Subcutaneous adipose tissue (tissue), 4 donors: ENCODE measurements around the gene CCR7. TPM values are rescaled to one million over a fixed set of nuclear protein-coding genes. Genes with fewer than 3 reads are reported as not detected.

Source experiments
- total RNA-seq, 4 donors: library from RNA; depleted of rRNA; stranded (reverse); fragments of >200 nt; gene quantifications; one replicate each; pipeline ENCODE4 v1.1.0, GENCODE V29; 2016
- TF ChIP-seq, protein P1 (sequence below): fragments of 450-650 bp; IDR thresholded peaks from one replicate; pipeline ENCODE4 v1.5.1; 2016; ENCODE audit warnings: low read depth, mild to moderate bottlenecking, control low read depth, antibody characterized with exemption, moderate library complexity

CCR7 gene
- total RNA-seq, 4 donors from 2014 or later: 0.22 to 1.9 (median 0.65) TPM; not detected in 1

DNA sequence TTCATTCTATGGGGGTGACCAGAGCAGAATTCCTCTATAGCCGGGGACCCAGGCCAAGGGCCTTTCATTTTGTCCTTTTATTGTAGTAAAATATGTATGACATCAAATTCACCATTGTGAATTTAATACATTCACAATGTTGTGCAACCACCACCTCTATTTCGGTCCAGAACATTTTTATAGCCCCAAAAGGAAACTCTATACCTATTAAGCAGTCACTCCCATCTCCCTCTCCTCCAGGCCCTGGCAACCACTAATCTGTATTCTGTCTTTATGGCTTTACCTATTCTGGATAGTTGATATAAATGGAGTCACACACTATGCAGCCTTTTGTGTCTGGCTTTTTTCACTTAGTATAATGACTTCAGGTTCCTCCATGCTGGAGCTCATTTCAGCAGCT lies 54.1 kb downstream of the CCR7 start:
- TF ChIP-seq, protein P1, sequence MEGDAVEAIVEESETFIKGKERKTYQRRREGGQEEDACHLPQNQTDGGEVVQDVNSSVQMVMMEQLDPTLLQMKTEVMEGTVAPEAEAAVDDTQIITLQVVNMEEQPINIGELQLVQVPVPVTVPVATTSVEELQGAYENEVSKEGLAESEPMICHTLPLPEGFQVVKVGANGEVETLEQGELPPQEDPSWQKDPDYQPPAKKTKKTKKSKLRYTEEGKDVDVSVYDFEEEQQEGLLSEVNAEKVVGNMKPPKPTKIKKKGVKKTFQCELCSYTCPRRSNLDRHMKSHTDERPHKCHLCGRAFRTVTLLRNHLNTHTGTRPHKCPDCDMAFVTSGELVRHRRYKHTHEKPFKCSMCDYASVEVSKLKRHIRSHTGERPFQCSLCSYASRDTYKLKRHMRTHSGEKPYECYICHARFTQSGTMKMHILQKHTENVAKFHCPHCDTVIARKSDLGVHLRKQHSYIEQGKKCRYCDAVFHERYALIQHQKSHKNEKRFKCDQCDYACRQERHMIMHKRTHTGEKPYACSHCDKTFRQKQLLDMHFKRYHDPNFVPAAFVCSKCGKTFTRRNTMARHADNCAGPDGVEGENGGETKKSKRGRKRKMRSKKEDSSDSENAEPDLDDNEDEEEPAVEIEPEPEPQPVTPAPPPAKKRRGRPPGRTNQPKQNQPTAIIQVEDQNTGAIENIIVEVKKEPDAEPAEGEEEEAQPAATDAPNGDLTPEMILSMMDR: no peak

DNA sequence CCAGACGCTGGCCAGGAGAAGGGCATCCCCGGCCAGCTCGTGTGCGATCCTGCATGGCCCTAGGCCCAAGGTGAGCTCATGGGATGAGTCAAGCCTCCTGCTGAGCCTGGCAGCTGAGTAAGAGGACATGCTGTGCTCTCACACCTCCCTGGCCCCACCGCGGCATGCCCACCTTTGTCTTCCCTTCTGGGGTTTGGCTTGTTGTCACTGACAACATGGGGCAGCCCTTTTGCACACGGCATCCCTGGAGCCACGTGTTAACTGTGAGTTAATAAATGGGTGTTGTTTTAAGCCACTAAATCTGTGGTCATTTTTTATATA lies 55.0 kb downstream of the CCR7 start:
- TF ChIP-seq, protein P1: no peak

DNA sequence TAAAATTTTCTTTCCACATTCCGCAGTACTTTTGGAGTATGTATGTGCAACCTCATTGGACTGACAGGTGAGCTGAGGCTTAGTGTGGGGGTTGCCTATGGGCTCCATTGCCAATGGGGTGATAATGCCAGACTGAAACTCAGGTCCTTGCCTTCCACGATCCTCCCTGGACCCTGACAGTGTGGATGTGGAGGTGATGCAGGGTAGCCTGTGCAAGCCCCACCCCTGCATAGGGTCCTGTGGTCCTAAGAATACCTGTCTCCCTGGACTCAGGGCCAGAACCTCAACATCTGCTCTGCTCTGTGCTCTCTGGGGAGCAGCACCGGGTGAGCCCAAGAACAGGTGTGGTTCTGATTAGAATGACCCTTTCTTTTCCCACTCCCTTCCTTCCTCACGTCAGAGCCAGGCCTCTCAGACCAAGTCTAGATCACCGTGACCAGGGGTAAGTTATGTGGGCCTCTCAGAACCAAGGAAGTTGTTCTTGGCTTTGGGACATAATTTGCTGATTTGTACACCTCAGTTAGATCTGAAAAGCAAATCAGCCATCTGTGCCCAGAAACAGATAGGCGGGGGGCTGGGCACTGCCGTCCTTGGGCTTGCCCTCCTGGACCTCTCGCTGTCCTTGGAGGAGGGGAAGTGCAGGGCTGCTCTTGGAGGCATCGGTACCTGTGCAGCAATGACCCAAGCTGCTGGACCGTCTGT lies 55.5 kb downstream of the CCR7 start:
- TF ChIP-seq, protein P1: no peak

DNA sequence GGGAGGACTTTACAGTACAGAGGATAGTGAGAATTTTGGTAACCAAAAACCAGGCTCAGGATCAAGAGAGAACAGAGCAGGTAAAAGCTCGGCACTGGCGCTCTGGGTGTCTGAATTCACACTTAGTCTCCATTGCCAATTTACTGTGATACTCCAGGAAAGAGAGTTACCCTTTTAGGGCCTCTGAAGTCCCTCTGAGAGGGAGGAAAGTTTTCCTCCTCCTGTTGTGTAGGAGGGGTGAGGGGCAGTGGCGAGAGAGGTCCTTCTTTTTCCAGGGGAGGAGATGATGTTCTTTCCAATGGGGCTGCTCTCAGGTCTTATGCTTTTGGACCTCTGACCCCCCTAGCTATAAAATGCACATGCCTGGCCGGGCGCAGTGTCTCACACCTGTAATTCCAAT lies 58.5 kb downstream of the CCR7 start:
- TF ChIP-seq, protein P1: no peak

Other genes with a start within 250 kb of the CCR7 start
- under 1 TPM in 1 of 4 donors, not detected in 3; 0.94 TPM for gene GJD3, start 200.7 kb downstream of the CCR7 start, total RNA-seq
- gene TOP2A, start 147.6 kb downstream of the CCR7 start, total RNA-seq: 1 to 10 TPM in 2 of 4 donors, under 1 TPM in 2; 0.75 to 8.5 (median 3.7) TPM
- 100 to 1,000 TPM; 147 to 268 (median 232) TPM for gene IGFBP4, start 122.0 kb downstream of the CCR7 start, total RNA-seq
- gene TNS4, start 63.8 kb downstream of the CCR7 start, total RNA-seq: not detected
- 100 to 1,000 TPM in 1 of 4 donors, 10 to 100 TPM in 3; 76.5 to 111 (median 88.4) TPM for gene SMARCE1, start 82.3 kb upstream of the CCR7 start, total RNA-seq
- 1 to 10 TPM in 1 of 4 donors, under 1 TPM in 3; 0.22 to 2.0 (median 0.69) TPM for gene KRT222, start 99.7 kb upstream of the CCR7 start, total RNA-seq
- gene KRT24, start 138.3 kb upstream of the CCR7 start, total RNA-seq: not detected
- not detected for gene KRT25, start 189.9 kb upstream of the CCR7 start, total RNA-seq
- not detected for gene KRT26, start 206.7 kb upstream of the CCR7 start, total RNA-seq
- gene KRT27, start 217.1 kb upstream of the CCR7 start, total RNA-seq: not detected
- gene KRT28, start 234.5 kb upstream of the CCR7 start, total RNA-seq: not detected